Bone marrow (tissue), 2 donors: ENCODE measurements around the gene FYN.
A peak's percentile ranks its signal among the peaks of the same experiment; 100 is the strongest.
"Not testable (repeated sequence)": the region's sequence is repeated elsewhere in the genome, so short reads cannot be mapped to it uniquely, and the experiment has no call there.

Source experiments
- DNase-seq, 2 donors: peaks; one replicate each; lab custom pipeline; 2025; lab: John Stamatoyannopoulos, UW

FYN gene

DNA sequence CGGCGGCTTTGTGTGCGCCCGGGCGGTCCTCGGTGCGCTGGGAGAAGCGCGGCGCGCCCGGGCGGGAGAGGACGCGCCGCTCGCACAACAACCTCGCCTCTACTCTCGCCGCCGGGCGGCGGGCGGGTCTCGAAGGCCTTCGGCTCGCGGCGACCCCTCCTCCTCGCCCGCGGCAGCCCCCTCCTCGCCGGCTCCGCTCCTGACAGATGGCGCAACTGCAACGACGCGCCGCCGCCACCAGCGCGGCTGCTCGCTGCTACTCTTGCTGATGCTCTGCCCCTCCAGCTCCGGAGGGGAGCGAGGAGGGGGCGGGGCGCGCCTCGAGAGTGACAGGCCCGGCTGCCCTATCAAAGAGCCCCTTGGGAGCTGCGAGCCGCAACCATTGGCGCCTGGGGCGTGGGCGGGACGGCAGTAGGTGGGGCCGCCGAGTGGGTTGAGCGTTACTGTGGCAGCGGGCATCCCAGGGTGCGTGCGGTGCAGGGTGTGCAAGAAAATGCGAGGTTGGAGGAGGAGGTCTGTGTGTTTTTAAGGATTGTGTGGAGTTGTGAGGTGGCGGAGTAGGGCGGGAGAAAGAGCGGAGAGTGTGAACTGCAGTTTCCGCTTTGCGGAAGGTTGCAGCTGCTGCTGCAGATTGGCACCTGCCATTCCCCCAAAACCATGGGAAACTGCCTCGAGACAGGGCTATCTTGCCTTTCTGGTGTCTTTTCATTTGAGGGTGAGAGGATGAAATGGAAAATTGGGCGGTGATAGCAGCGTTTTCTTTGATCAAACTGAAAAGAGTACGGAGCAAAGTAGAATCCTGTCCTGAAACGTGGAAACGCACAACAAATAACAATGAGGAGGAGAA, at the start of gene FYN:
Gene FYN, minus strand, starts transcription at position 275 of the 847 bp plus-strand sequence. CDS start 153,401 bp downstream, outside the sequence.
- DNase-seq = peak; percentile 83 to 94

DNA sequence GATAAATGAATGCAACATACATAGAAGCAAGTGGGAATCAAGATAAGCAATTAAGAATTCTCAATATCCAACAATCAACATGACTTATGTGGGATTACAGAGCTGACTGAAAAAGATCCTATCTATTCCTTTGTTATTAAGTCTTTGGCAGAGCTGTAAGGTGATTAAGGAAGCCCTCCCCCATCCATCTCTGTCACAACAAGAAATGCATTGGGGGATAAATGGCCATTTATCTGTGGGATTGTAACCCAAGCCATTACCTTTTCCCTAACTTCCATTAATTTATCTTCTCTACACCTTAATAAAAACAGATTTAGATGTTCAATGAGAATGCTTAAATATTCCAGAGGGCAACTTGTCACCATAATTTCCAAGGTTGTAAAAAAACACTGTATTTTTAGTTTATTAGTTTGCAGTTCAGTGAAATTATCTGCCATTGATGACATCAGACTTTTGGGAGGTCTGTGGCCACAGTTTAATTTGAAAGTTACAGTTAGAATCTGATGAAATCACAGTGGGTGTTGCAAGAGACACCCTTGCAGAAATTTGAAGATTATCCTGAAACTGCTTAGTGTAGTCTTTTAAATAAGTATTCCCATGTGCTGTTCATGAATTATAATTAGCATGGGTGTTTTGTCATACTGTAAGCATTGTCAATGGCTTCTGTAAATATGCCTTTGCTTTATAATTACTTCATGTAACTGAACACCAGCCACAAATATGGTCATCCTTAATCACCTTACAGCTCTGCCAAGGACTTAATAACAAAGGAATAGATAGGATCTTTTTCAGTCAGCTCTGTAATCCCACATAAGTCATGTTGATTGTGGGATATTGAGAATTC, 49.4 kb upstream of the FYN start:
- no peak for DNase-seq

DNA sequence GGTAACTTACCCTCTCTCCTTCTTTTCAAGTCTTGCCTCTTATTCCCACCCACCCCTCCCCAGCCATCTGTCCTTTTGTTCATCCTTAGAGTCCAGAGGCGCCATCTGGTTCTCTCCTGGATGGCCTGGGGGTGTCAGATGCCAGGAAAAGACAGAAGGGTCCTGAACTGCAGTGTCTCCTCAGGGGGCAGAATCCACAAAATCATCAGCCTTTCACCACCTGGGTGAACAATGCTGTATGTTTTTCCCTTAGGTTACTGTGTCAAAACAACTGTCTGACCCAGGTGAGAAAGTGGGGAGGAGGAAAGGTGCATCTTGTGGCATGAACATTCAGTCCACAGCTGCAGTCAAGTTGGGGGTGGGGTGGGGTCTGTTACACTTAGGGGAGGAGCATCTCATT, 47.9 kb upstream of the FYN start:
- DNase-seq = no peak

DNA sequence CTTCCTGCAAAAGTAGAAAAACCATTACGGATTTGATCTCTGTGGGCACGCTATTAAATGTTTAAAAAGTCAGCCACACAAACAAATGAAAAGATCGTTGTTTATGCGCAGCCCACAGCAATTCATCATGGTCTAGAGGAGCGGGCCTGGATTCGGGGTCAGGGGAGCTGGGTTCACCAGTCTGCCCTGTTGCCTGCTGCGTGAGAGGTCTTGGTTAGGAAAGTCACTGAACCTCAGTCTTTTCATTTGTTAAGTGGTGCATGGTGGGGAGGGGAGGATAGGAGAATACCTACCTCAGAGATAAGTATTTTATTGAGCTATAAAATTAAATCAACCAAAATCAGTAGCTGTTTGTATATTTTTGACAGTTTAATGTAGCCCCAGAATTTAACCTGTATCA, 47.3 kb upstream of the FYN start:
- no peak for DNase-seq

DNA sequence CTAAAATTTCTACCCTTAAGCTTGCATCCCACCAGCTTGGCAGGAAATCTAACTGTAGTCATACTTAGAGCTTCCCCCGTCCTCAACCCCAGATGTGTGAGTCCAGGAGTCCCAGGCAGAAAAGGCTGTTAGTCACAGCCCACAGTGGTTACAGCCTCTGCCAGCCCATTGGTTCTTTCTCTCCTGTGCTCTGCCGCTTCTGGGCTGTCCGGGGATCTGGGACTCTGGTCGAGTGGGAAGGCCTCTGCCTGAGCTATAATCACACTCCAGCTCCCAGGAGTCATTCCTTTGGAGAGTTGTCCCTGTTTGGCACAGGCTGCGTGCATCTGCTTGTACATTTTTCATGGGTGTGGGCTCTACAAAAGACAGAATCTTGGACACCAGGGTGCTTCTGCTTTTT, 45.6 kb upstream of the FYN start:
- no peak for DNase-seq

DNA sequence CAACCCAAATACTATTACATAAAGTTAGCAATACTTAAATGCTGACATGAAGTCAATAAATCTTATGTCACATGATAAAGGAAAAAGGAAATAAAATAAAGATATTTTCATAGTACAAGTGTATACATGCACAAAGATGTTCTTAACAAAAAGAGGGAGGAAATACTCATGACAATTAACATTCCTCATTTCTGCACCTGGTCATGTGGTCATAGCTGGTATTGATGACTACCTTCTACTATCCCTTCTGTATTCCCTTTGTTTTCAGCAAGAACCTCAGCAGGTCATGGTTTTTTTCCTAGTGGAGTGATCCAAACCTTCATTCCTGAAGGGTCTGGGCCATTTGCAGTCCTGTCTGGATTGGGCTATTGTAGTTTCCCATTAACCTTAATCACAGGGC, 43.5 kb upstream of the FYN start:
- no peak for DNase-seq

DNA sequence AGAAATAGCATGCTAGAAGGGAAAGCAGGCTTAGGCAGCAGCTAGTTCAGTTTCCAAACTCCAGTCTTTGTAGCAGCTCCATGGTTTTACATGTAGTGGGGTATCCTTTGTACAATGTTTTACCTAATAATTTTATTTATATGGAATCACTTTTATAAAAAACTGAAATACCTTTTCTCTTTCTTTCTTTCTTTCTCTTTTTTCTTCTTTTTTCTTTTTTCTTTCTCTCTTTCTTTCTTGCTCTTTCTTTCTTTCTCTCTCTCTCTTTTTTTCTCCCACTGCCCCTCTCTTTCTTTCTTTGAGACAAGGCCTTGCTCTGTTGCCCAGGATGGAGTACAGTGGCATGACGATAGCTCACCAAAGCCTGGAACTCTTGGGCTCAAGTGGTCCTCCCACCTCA, 41.4 kb upstream of the FYN start:
- DNase-seq = no peak

DNA sequence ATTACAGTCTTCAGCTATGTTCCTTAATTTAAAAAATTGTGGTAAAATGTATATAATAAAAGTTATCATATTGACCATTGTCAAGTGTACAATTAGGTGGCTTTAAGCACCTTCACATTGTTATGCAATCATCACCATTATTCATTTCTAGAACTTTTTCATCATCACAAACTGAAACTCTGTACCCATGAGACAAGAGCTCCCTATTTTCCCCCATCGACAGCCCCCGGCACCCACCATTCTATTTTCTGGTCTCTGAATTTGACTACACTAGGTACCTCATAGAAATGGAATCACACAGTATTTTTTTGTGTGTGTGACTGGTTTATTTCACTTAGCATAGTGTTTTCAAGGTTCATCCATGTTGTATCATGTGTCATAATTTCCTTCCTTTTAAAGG, 39.7 kb upstream of the FYN start:
- DNase-seq = no peak

DNA sequence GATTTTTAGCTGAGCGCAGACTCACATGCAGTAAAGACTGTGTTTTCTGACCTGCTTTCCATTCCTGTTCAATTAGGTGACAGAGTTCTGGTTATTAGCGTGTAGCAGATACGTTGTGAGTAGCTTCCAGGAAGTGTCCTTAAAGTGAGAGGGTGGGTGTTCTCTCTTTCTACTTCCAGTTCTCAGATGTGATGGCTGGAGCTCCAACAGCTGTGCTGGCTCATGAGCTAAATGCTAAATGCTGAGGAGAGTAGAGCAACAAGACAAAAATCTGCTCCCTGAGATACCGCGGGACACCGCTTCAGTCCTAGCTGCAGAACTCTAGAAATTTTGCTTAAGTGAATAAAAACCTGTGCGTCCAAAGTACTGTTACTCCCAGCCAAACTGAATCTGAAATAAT, 38.2 kb upstream of the FYN start:
- DNase-seq = no peak

DNA sequence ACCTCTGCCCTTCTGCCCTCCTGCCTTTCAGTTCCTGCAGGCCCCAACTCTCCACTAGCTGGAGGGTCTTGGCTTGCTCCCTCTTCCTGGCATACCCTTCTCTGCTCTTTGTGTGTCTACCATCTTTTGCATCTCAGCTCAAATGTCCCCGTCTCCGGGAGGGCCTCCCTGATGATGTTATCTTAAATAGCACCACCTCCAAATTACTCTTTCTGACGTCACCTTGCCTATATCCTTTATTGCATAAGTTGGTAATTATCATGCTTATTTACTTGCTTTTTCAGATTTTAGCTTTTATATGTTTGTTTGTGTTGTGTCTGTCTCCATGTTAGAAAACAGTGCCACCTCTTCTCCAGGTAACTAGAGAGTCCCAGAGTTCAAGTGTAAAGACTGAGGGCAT, 36.0 kb upstream of the FYN start:
- no peak for DNase-seq

DNA sequence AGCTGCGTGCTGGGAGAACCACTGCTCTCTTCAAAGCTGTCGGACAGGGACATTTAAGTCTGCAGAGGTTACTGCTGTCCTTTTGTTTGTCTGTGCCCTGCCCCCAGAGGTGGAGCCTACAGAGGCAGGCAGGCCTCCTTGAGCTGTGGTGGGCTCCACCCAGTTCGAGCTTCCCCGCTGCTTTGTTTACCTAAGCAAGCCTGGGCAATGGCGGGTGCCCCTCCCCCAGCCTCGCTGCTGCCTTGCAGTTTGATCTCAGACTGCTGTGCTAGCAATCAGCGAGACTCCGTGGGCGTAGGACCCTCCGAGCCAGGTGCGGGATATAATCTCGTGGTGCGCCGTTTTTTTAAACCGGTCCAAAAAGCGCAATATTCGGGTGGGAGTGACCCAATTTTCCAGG, 35.1 kb upstream of the FYN start:
- not testable (repeated sequence) for DNase-seq

DNA sequence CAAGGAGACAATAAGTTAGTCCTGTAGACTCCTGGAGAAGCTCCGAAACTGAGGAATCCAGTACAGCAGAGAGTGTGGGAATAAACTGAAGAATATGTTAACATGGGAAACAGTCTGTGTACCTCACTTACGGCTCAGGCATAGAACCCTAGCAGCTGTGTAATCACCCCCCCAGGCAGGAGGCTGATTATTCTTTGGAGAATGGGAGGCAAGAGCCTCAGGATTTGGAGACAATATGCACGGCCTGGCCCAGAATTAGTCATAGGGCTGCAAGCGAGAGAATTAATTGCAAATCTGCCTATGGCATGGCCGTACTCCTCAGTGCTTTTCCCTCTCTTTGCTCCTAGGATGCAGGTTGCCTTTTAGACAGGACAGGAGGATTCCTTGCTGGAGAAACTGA, 27.5 kb upstream of the FYN start:
- DNase-seq = no peak

DNA sequence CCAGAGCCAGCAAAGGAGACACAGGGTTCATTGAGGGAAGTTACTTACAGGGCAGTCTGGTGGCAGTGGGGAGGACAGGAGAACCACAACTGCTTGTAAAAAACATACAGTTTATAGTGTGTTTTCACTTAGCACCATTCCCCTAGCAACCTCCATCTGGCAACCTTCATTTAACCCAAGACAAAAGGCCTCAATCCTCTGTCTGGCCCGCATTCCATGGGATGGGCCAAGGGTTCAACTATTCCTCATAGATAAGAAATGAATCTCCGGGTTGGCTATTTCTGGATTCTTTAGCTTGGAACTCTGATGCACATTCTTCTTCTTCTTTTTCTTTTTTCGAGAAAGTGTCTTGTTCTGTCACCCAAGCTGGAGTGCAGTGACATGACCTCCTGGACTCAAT, 26.3 kb upstream of the FYN start:
- DNase-seq = no peak

DNA sequence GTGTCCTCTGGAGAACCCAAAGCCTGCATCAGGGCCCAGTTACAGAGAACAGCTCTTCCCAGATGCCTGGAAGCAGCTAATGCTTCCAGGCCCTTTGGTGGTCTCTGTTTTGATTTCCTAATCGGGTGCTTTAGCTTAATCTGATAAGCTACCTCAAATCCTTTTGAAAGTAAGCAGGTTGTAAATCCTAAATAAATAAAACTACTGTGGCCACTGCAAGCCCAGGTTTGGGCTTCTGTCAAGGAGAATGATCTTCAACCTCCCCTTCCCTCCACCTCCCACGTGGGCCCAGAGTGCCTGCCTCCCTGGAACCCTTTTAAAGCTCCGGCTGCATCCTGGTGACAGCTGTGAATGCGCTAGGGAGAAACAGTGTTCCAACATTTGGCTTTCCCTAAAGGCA, 25.2 kb upstream of the FYN start:
- no peak for DNase-seq

DNA sequence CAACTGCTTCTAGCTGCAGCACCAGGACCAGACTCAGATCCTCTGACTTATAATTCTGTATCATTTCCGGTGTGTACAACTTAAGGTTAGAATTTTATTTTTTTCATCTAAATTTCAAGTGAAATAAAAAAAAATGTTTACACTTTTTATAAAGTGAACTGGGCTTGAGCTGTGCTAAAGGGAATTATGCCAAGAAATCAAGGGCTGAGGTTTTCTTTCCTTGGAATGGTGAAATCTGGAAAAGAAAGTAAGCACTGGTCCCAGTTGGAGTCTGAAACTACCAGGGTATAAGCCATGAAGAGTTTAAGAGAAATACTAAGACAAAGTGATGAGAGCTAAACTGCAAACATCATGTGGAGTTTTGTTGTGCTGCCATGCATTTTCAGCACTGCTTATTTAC, 21.7 kb upstream of the FYN start:
- DNase-seq = no peak

DNA sequence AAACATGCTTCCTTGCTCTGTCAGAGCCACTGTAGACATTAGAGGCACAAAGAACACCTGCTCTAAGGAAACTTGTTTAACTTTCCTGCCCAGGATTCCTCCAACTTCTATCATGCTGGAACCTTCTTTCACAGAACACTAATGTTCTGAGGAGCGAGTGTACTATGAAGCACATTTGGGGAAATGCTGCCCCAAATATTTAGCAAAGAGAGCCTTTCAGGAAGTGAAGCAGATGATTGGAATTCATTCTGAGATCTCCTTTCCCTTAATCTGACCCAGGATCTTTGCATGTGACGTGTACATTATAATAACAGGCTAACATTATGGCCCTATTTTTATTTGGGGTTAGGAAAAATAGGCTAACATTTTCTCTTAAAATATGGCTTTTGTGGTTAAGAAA, 21.0 kb upstream of the FYN start:
- no peak for DNase-seq

DNA sequence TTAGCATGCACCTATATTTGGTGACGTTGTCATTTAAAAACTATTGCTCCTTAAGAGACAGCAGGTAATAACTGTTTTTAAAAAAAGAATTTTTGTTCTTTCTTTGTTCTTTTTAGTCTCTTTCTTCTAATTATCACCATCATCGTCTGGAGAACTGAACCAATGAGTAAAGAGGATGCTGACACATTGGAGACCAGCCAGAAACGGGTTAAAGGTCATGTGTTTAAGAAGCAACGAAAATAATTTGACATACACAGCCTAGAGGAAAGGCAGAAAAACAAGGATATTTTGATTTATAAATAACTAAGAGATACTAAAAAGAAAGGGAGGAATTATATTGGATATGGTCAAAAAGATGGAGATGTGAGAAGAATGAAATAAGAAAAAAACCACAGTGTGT, 19.2 kb upstream of the FYN start:
- no peak for DNase-seq

DNA sequence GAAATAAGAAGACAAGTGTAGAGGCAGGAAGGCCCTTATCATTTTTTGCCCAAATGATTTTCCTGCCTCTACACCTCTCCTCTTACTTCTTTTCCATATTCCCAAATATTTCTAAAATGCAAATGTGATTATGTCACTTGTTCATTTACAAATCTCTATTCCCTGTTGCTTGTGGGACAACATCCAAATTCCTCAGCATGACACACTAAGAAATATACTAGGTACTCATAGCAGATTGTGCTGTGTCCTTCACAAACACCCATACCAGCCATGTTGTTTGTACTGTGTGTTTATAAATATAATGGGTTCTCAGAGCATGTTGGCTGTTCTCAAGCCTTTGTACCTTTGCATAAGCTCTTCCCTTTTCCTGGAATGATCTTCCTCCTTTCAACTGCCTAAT, 17.7 kb upstream of the FYN start:
- no peak for DNase-seq

DNA sequence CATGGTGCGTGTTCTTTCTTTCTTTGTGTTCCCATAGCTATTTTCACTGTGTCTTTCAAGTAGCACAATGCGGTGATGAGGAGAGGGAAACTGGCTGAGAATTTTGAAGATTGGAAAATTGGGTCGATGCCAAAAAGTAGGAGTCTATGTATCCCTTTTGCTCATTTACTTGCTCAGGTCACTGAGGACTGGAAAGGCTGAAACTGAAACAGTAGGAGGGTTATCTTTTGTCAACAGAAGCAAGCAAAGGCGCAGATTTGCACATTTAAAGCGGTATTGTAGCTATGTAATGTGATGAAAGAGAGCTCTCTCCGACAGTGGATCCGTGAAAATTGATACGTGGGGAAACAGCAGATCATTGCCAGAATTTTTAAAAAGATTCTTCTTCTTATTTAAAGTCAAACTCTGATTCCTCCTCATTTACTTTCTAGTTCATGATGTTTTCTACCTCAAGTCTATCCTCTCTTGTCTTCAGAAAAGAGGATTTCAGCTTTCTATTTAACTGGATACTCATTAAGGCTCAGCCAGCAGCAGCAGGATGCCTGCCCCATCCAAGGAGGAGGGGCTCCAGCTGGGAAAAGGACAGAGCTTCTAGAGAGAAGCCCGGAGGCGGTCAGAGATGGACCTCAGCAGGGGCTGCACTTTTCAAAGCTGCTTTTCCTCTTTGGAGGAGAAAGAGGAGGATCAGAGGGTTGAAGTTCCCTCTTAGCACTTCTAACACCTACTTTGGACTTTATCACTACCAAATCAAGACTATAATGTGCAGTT, 15.9 kb upstream of the FYN start:
- no peak for DNase-seq

DNA sequence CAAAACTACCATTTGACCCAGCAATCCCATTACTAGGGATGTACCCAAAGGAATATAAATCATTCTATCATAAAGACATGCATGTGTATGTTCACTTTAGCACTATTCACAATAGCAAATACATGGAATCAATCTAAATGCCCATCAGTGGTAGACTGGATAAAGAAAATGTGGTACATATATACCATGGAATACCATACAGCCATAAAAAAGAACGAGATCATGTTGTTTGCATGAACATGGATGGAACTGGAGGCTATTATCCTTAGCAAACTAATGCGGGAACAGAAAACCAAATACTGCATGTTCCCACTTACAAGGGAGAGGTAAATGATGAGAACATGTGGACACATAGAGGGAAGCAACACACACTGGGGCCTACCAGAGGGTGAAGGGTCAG, 13.5 kb upstream of the FYN start:
- not testable (repeated sequence) for DNase-seq

DNA sequence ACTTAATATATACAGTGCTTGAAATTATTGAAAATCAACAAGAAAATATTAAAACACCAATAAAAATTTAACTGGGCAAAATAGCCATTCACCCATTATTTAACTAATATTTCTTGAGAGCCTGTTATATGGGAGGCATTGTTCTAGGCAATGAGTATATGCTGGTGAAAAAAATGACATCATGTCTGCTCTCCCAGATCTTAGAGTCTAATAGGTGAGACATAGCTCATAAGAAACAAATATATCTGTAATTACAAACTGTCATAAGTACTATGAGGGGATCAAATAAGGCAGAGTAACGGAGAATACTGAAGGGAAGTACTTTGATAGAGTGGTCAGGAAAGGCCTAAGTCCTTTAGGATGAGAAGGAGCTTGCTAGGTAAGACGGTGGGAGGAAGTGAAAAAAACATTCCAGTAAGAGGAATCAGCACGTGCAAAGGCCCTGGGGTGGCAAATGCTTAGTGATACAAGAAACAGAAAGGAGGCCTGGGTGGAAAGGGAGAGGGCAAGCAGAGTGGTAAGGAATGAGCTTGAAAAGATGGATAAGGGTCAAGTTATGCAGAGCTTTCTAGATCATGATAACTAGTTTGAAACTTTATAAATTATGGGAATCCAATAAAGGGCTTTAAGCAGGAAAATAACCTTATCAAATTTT, 12.2 kb upstream of the FYN start:
- DNase-seq = no peak

DNA sequence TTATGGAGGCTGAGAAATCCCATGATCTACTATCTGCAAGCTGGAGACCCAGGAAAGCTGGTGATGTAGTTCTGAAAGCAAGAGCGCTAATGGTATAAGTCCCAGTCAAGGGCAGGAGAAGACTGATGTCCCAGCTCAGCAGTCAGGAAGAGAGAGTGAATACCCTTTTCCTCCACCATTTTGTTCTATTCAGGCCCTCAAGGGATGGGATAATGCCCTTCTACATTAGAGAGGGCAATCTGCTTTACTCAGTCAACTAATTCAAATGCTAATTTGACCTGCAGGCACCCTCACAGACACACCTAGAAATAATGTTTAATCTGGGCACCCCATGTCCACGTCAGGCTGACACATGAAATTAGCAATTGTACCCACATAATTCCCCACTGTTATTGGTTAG, 10.8 kb upstream of the FYN start:
- no peak for DNase-seq
